Measurements from ENCODE around the gene SEMA7A. TPM values are rescaled to one million over a fixed set of nuclear protein-coding genes. Genes with fewer than 3 reads are reported as not detected.
A peak's percentile ranks its signal among the peaks of the same experiment; 100 is the strongest.

The SEMA7A gene
- polyA plus RNA-seq, 4 donors: 5.9 to 16.8 (median 6.7) TPM

DNA sequence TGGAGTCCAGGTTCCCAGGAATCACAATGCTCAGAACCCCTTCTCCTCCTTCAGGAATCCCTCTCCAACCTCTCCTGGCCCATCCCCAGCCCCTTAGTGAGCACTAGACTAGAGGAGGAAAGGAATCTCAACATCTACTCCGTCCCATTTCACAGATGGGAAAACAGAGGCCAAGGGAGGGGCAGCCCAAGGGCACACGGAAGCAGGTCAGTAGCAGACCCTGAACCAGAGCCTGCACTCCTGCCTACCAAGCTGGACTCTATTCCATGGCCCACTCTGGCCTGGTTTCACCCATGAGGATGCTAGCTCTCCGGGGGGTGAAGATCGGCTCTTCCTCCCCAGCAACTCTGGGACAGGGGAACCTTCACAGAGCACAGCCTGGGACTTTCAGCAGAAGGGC lies 14.3 kb downstream of the SEMA7A start:
- DNase-seq (ENCODE audit: low read depth in 4 of 4, low spot score in 3 of 4): no peak

DNA sequence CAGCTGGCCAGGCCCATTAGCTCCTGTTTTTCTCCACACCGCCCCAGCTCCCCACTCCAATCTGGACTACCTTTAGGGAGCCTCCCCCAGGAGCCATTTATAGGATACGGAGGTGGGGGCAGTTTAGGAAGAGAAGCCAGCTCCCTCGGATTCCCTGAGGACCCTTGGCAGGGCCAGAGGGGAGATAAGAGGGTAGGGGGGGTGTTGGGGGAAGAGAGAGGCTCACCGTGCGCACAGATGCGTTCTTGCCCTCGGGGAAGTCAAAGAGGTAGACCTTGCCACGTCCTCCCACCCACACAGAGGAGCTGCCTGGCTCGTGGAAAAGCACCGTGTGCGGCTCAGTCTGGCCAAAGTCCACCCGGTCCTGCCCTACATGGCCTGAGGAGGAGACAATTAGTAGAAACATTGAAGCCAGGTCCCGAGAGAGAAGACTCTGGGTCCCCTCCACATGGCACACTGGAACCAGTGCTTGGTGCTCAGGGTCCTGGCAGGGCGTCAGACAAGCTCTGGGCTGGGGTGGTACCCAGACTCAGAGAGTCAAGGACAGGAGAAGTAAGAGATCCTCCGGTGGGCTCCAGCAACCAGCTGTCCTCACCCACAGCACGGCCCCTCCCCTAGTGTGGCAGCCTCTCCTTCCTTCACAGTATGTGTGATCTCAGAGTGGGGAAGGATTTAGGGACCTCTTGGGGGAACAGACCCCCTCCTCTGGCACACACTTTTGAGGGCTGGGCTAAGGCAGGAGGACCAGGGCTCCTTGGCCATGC lies 15.0 kb downstream of the SEMA7A start:
- no peak for DNase-seq (ENCODE audit: low read depth in 4 of 4, low spot score in 3 of 4)

DNA sequence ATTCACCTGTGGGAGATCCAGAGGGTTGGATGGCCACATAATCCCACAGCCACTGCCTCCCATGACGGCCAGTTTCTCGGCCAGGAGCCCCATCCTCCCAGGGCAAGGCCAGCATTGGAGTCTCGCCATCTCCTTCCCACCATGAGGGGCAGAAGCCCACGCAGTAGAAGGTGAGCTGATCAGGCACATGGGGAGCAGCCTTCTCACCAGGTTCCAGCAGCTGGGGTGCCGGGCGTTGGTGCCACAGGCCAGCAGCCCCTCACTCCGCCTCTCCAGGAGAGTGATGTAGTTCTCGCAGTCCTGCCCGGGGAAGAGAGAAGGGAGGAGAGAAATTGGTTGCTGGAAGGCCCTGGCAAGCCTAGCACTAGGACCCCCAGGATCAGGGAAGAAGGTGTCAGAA lies 16.1 kb downstream of the SEMA7A start:
- DNase-seq (ENCODE audit: low read depth in 4 of 4, low spot score in 3 of 4): no peak

- DNase-seq (ENCODE audit: low read depth in 4 of 4, low spot score in 3 of 4): no peak
These were observed 16.5 kb downstream of the SEMA7A start for GRCh38 chr15:74417225-74417624.

DNA sequence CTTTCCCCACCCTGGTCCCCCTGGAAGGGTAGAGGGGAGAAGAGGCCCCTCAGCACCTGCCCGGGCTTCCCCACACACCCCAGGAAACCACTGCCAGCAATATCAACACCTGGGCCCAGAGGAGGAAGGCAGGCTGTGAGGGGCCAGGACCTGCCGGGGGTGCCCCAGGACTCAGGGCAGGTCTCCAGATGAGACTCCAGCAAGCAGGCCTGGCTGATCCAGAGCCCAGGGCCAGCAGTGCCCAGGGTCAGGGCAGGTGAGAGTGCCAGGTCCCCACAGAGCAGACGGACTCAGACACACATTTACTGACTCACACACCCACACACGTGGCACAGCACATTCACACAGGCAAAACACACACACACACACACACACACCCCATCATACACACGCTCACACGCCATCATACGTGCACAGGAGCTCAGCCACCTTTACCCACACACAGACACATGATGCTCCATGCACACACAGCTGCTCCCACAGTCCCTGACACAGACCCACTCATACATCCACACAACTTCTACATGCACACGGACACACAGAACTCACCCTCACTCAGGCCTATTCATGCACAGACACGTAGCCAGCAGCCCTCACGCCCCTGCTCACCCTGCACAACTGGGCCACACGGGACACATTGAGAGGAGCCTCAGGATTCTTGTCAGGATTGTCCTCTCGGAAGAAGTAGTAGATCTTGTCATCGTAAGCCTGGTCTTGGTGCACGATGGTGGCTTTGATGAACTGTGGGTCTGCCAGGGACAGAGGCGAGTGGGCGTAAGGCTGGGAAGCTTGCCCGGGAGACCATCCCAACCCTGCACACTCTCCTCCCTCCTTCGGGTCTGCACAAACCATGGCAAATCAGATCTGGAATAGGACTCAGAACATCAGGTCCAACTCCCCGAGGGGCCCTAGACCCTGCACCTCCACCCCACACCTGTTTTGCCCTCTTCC lies 17.5 kb downstream of the SEMA7A start:
- no peak for DNase-seq (ENCODE audit: low read depth in 4 of 4, low spot score in 3 of 4)

DNA sequence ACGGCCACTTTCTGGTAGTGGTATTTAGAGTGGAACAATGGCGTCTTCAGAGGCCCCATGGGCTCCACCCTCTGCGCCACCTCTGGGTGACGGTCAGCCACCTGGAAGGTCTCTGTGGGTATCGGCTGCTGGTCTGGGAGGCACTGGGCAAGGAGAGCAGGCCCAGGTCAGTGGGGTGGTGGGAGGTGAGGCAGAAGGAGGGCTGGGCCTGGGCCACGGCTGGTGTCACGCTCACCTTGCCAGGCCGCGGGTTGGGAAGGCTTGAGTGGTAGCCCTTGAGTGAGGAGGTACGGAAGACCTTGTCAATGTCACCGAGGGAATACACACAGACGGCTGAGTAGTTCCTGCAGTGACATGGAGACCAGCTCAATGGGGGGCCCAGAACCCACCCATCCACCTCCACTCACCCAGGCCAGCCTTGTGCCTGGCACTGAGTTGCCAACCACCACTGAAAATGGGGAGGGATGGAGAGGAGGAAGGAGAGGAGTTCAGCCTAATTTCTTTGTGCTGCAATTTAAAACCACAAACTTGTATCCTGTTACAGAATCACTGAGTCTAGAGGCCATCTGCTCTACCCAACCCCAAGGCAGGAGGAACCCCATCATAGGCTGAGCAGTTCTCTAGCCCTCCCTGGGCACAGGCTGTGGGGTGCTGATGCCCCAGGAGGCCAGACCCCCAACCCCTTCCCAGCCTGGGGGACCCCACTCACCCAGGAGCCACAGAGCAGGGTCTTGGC lies 19.0 kb downstream of the SEMA7A start:
- no peak for DNase-seq (ENCODE audit: low read depth in 4 of 4, low spot score in 3 of 4)

DNA sequence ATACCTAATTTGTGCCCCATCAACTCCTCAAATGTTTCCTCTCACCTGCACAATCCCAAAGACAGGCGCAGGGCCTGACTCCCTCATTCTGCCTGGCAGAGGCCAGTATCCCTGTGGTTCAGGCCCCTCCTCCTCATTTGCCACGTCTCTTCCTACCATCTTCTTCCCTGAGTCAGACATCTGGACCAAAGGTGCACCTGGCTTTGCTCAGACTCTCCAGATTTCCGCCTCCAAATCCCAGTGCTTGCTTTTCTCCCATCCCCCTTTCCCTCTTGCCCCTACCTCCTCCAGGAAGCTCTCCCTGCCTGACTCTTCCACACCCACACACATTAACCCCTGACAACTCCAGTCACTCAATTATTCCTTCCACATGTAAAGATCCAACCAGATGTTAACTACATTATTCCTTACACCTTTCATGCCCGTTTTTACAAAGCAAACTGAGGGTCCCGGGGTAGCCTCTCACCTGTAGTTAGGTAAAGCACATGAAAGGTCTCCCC lies 19.6 kb downstream of the SEMA7A start:
- DNase-seq (ENCODE audit: low read depth in 4 of 4, low spot score in 3 of 4): no peak

DNA sequence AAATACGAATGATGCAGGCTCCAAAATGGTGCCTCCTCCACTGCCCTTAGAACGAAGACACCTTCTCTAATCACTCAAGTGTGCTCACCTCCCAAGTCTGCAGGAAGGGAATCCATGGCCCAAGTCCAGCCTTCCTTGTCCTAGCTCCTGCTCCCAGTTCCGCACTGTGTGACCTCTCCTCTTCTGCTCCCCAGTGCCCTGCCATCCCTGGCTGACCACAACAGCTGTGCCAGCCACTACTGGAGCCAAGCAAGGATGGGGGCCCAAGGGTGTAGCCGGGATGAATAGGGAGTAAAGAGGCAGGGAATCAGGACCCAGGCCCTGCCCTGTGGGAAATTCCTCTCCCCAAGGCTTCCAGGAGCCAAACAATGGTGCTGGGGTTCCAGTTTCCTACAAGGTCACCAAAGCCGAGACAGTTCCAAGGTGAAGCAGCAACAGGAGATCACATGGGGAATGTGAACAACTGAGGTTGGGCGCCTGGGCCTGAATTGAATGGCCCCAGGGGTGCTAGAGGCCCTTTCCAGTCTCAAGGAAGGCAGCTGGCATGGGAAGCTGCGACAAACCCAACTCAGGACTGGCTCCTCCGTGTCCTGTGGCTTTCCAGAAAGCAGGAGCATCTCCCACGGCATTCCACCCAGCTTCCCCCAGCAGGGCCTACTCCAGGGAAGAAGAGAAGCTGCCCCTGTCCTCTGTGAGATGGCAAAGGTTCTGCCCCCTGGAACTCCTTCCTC lies 20.2 kb downstream of the SEMA7A start:
- no peak for DNase-seq (ENCODE audit: low read depth in 4 of 4, low spot score in 3 of 4)

- DNase-seq (ENCODE audit: low read depth in 4 of 4, low spot score in 3 of 4): no peak
These were observed 21.6 kb downstream of the SEMA7A start for GRCh38 chr15:74412159-74412558.

DNA sequence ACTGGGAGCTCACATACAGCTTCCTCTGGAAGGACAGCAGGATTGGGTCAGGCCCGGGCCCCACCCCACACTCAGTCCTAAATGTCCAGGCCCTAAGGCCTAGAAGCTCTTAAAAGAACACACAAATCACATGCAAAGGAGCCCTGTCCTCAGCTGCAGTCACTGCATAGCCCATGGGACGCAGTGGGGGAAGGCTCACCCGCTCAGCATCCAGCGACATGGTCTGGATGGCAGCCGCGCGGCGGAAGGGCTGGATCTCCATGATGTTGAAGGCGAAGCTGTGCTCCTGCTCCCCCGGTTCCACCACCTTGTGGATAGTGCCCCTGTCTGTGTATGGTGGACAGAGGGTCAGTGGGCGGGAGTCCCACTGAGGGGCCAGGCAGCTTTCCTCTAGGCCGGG lies 22.1 kb downstream of the SEMA7A start:
- DNase-seq (ENCODE audit: low read depth in 4 of 4, low spot score in 3 of 4): no peak

DNA sequence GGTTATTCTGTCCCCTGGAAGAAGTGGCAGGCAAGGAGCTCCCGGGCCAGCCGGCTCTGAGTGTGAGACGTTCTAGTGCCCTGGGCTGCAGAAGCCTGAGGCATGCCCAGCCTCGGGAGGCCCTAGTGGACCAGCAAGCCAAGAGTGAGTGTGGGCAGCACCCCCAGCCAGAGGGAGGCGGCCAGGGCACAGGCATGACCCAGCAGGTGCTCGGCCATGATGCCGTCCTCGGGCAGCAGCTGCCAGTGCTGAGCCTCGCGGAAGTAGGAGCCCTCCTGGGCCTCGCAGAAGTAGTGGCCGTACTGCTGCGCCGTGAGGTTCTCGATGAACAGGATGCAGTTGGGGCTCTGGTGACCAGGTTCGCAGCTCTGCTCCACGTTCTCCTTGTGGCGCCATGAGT lies 23.3 kb downstream of the SEMA7A start:
- no peak for DNase-seq (ENCODE audit: low read depth in 4 of 4, low spot score in 3 of 4)

GRCh38 chr15:74409225-74409624 lies 24.5 kb downstream of the SEMA7A start:
- no peak for DNase-seq (ENCODE audit: low read depth in 4 of 4, low spot score in 3 of 4)

DNA sequence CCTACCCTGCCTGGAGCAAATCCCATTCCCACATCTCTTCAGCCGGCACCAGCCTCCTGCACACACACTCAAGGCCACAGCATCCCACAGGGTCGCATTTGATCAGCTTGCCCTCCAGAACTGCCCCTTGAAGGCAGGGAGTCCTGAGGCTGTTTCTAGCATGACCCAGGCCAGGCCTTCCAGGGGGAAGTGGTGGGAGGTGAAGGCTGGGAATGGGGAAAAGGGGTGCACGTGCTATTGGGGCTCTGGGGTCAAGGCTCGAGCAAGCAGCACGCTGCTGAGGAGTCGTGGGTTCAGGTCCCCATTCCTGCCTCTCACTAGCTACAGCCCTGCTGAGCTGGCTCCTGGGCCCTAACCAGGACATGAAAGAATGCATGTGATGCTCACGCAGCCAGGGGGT lies 24.9 kb downstream of the SEMA7A start:
- DNase-seq (ENCODE audit: low read depth in 4 of 4, low spot score in 3 of 4): no peak

DNA sequence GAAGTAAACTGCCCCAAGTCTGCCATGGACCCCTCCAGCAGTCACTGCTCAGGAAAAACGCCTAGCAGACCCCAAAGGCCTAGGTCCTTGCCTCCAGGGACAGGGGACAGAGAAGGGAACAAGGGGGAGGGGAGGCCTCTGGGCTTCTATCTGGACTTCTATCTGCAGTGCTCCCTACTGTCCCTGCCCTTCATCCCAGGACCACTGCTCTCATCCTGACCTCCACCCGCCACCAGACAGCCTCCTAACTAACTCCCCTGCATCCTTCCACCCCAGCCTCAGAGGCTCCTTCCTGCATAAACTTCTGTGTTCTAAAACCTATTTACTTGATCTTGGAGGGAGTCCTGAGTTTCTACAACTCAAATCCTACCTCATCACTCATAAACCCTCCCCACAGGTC lies 25.4 kb downstream of the SEMA7A start:
- no peak for DNase-seq (ENCODE audit: low read depth in 4 of 4, low spot score in 3 of 4)

DNA sequence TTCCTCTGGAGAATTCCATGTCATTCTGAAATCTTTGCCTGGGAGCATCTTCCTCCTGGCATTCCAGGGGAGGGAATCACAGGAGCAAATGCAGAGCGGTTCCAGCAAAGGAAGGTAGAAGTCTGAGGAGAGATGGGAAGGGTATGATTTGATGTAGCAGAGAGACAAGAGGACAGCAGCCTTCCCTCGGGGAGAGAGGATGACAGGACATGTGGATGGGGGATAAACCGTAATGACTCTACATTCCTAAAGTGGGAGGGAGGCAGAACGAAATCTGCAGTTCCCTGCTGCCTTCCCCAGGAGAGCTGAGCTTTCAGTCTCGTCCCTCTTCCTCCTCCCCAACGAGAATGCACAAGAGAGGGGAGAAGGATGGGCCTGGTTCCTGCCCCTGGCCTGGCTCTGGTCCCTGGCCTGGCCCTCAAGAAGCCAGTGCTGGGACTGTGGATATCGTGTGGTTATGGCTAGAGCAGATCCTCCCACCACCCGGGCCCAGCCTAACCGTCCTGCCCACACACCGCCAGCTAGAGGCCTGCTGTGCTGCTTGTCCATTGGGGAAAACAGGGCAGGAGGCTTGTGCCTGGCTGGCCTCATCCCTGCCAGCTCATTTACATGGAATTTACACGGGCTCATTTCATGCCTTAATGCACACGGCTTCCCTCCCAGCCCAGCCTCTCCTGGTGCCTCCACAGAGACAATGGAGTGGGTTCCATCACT lies 26.6 kb downstream of the SEMA7A start:
- DNase-seq (ENCODE audit: low read depth in 4 of 4, low spot score in 3 of 4): peak in 2 of 4 donors; percentile 42 to 46

DNA sequence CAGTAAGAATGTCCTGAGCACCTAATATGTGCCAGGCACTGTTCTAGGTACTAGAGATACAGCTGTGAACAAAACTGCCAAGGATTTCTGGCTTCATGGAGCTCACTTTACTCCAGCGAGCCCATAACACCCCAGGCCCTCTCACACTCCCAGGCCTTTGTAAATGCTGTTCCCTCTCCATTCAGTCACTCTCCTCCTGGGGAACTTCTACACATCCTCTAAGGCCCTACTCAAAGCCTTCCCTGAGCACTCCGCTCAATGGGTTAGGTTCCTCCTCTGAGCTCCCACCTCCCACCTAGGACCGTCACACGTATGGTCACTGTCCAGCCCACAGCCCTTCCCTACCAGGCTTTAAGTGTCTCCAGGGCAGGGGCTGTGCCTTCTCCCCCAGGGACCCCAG lies 27.2 kb downstream of the SEMA7A start:
- DNase-seq (ENCODE audit: low read depth in 4 of 4, low spot score in 3 of 4): no peak

GRCh38 chr15:74405823-74406222 lies 27.9 kb downstream of the SEMA7A start:
- DNase-seq (ENCODE audit: low read depth in 4 of 4, low spot score in 3 of 4): no peak

- DNase-seq (ENCODE audit: low read depth in 4 of 4, low spot score in 3 of 4): no peak
These were observed 29.7 kb downstream of the SEMA7A start for GRCh38 chr15:74403991-74404563.

DNA sequence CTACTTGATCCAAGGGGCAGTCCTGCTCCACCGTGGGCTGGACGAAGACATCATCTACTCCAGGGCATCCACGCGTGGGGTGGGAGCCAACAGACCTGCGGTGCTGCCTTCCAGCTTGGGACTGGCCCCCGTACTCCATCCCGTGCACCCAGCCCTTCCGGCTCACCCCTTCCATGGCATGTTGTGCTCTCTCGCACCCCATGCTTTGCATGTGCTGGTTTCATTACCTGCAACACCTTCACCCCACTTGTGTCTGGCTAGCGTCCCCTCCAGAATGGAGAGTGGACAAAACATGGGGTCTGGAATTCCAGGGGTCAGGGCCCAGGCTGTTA lies 30.2 kb downstream of the SEMA7A start:
- no peak for DNase-seq (ENCODE audit: low read depth in 4 of 4, low spot score in 3 of 4)

Data from left renal pelvis (tissue), 4 donors.